Kidney tubule cell (primary cell): ENCODE results near the gene LRRC47.
A peak's percentile ranks its signal among the peaks of the same experiment; 100 is the strongest.

Source experiments
- DNase-seq: peaks from one replicate; pipeline ENCODE4 v3.0.0-alpha.2; 2018; ENCODE audit warnings: low spot score

The LRRC47 gene

DNA sequence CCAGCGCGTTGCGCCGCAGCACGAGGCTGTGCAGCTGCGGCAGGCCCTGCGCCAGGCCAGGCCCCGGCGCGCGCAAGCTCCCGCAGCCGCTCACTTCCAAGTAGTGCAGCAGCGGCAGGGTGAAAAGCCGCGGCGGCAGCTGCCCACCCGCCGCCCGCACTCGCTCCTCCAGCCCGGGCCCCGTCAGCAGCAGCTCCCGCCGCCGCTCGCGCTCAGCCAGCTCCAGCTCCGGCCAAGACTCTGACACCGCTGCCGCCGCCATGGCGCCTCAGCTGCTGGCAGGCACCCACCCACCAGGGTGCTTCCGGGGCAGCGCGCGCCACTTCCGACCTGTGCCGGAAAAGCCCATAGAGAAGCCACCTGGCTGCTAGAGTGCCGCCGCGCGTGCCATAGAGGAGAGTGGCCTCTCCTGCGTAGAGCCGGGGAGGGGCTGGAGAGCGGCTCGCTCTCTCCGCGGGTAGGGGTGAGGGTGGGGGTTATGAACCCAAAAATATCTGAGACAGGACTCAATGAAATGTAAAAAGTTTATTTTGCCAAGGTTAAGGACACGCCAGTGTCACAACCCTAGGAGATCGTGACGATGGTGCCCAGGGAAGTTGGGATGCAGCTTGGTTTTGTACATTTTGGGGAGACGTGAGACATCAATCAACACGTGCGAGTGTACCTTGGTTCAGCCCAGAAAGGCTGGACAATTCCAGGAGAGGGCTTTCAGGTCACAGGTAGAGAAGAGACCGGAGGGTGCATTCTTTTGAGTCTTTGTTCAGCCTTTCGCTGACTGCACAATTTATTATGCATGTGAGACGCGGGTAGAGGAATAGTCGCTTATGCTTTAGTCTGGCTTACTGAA is at the start of gene LRRC47:
Gene LRRC47, minus strand, starts transcription at position 284 of the 847 bp plus-strand sequence. Its CDS starts 22 bp downstream, at position 262.
- peak; percentile 93 for DNase-seq

DNA sequence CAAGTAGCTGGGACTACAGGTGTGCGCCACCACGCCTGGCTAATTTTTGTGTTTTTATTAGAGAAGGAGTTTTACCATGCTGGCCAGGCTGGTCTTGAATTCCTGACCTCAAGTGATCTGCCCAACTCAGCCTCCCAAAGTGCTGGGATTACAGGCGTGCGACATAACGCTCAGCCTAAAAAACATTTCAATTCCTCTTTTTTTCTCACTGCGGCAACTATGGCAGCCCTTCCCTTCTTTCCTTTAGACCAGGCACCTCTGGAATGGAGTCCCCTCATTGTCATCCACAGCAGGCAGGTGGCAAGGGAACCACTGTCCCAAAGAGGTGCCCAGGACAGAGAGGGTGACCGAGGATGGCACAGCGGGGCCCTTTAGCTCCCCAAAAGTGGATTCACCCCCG is 46.6 kb upstream of the LRRC47 start:
- no peak for DNase-seq

DNA sequence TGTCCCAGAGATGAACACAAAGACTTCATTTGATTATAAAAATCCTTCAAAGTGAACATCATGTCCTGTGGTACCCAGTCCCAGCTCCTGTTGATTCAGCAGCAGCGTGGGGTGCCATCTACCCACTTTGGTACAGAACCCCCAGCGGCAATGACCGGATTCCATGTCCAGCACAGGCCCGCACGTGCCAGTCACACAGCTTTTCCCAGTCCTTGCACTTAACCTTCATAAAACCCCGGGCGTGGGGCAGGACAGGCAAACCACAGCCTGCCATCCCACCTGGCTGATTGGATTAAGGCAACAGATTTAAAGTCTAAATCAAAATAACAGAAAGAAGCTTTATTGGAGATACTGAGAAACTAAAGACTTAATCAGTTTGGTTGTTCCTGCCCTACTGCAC is 45.2 kb upstream of the LRRC47 start:
- no peak for DNase-seq

DNA sequence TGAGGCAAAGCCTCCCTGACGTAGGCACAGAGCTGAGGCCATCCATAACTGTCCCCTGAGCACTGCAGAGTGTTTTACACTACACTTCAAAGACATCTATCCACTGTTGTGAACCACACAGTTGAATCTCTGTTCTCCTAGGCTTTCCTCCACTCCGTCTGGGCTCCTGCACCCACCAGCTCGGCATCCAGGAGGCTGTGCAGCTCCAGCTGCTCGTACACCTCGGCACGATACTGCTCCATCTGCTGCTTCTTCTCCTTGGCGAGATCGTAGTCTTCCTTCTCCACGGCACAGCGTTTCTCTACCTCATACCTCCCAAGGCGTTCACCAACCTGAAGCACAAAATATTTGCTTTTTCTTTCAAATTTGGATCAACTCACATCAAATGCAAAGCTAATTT is 42.5 kb upstream of the LRRC47 start:
- DNase-seq, result no peak

DNA sequence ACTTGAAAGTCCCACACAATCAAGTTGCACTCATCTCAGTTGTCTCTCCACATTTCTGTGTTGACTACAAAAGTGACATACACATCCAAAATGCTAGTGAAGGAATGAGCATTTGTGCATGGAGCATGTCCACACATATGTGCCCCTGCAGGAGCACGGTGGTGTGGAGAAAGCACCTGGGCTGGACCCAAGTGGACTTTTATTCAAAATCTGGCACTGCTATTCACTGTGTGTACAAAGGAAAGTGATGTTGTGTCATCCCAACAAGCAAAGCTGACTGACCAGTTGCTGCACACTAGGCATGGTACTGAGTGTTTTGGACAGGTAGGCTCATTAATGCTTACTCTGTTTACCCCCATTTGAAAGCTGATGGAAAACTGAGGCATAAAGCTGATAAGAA is 41.4 kb upstream of the LRRC47 start:
- no peak for DNase-seq

DNA sequence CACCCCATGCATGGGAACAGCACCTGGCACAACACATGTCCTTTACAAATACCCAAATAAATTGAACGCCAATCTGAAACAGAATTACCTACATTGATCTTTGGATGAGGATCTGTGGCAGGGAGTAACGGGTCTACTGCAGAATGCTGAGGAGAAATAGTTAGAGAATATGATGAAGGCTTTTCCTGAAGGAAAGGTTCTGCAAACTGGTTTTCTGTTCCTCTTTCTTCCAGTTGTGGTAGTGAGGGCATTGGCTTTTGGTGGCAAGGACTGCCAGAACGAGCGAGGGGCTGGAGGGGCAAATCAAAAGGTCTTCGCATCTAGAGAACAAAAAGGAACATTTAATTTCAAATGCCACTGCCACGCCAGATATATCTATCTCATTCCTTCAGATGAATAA is 40.9 kb upstream of the LRRC47 start:
- no peak for DNase-seq

DNA sequence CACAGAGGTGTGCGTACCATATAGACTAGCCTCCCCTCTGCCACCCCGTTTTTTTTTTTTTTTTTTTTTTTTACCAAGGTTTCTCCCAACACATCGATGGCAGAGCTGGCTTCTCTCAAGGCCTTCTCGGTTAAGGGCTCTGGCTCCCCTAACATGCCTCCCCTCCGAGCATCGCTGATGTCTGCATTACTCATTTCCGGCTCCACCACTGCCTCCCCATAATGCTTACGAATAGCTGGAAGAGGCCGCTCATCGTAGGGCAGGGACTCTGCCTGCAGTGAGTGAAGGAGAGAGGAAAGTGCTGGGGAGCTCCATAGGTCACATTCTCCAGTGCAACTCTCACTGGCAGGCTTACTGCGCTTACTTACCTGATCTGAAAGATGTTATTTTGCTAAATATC is 40.1 kb upstream of the LRRC47 start:
- DNase-seq, result no peak

DNA sequence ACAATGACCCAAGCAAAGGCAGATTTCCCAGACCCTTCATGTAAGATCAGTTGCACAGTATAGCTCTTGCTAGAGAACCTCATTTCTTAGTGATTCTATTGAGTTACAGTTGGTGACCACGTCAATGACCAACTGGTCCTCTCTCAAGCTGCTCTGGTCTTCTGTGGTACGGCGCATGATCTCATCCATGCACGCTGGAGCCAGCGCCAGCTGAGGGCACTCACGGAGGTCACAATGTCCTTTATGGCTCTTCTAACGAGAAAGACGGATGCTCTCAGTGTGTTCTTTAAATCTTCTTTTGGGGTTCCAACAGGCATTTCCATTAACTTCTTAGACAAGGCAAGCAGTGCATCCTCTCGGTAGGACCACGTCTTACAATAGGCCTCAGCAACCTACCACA is 38.4 kb upstream of the LRRC47 start:
- DNase-seq, result no peak

DNA sequence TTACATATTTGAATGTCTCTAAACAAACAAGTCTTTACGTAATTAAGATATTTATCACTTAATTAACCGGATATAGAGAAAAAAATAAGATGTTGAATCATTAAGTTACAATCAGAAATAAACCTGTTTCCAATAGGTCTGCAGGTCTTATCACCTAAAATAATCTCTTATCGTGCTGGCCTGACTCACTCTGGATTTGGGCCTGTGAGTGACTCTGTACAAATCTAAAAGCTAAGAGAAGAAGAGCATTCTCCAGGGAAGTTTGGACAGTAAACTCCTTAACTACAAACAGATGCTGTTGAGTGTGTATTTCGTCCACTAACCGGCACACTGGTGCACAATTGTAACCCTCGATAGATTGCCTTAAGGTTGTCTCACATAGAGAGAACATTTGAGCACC is 35.4 kb upstream of the LRRC47 start:
- DNase-seq, result no peak

DNA sequence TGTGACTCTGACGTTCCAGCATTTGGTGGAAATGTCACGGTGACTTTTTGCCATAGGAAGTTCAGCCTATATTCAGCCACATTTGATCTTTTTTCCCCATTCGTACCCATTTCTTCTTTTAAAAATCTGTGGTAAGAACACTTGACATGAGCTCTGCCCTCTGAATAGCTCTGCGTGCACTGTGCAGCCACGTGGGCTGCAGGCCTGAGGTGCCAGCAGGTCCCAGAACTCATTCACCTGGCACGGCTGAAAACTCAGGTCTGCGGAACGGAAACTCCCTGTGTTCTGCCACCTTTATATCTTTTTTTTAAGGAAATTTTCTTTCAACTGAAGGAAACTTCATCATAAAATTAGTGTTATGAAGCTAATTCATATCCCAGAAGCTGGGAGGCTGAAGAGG is 32.1 kb upstream of the LRRC47 start:
- peak; percentile 56 for DNase-seq

DNA sequence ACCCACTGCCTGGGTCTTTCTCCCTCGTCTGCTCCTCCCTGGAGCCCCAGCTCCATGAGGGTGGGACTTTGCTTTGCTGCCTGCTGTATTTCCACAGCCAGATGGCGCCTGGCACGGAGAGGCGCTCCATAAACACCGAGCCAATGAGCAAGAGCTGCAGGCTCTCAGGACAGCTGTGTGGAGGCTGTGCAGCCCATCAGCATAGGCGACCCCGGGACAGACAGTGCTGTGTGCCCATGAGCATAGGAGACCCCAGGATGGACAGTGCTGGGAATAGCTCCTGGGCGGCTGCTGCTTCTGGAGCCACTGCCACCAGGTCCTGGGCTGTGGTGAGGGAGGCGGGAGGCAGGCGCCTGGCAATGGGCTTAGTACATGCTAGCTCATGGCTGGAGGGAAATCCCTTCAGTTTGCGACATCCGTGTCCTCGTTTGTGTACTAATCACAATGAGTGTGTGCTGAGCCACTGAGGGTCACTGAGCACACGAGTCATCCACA is 31.6 kb upstream of the LRRC47 start:
- peak; percentile 48 for DNase-seq

DNA sequence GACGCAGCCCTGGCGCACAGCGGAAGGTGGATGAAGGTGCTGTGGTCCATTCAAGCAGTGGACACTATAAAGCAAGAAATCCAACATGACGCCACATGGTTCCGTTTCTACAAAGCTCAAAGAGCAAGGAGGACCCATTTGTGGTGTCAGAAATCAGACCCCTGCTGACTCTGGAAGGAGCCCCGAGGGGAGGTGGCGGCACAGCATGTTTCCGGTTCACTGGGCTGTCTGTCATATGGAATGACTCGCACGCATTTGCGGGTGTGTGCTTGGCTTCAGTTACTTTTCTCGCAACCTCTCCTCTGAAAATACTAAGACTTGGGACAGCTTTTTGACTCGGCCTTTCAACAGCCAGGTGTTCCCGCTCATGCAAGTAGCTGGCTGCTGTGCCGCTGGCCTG is 29.1 kb upstream of the LRRC47 start:
- DNase-seq, result no peak

DNA sequence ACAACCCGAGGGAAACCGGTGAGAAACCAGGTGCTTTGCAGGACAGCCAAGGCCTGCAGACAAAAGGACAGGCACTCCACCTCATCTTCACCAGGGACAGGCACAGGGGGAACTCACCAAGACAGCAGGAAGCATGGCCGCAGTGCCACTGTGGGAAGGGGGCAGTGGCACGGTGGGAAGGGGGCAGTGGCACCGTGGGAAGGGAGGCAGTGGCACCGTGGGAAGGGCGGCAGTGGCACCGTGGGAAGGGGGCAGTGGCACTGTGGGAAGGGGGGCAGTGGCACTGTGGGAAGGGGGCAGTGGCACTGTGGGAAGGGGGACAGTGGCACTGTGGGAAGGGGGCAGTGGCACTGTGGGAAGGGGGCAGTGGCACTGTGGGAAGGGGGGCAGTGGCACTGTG is 28.4 kb upstream of the LRRC47 start:
- no peak for DNase-seq

DNA sequence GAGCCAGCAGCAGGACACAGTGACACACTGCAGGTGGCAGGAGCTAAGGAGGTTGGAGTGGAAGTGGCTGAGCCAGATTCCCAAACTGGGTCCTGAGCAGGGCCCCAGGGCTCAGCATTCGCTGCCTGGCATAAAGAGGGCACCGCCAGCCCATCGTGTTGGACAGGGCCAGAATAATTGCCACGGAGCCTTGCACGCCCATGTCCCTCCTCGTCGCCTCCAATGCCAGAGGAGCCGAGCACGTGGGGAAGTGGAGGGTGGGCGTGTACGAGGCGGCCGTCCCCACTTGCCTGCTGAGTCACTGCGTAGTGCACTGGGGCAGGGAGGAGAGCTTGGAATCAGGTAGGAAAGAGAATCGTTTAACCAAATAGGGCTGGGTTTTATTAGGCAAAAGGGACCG is 26.1 kb upstream of the LRRC47 start:
- DNase-seq, result no peak

DNA sequence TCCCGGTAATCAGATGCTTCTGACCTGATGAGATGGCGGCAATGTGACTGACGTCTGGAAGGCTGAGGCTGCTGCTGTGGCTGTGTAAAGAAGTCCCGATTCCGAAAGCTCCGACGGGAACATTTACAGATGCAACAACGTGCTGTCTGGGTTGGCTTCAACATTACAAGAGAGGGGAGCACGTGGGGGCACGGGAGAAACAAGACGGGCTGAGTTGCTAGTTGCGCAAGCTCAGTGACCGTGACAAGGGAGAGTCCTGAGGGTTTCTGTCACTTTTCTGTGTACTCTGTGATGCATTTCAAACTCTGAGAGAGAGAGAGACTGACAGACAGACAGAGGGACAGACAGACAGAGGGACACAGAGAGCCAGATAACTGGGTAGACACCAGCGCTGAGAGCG is 25.6 kb upstream of the LRRC47 start:
- no peak for DNase-seq

DNA sequence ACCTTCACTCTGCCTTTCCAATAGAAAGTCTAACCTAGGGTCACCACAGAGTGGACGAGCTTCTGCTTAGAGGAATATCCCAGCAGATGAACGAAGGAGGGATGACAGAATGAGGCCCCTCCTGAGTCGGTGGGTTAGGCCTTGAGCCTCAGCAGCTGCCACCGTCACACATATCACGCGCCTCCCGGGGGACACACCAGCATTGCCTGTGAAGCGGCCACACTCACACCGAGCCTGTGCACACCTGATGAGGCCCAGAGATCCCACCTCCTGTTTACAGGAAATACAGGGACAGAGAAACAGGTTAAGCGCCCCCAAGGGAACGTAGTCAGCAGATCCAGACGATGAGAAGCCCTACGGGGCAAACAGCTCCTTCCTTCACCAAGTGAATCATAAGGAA is 25.1 kb upstream of the LRRC47 start:
- no peak for DNase-seq

DNA sequence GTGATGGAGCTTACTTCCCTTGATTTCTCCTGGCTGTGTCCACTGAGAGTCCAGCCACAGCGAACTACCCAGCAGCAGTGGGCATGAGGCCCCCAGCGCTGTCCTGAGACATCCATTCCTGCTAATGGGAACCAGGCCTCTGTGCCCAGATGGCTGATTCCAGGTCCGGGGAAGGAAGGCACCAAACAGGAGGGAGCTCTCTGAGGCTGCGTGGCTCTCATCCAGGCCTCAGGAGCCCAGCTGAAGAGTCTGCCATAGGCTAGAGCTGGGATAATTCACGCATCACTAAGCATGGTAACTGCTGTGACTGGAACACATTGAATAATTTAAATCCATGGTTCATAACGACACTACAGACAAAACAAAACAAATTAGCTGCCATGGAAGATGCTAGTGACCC is 24.7 kb upstream of the LRRC47 start:
- DNase-seq, result peak; percentile 69

DNA sequence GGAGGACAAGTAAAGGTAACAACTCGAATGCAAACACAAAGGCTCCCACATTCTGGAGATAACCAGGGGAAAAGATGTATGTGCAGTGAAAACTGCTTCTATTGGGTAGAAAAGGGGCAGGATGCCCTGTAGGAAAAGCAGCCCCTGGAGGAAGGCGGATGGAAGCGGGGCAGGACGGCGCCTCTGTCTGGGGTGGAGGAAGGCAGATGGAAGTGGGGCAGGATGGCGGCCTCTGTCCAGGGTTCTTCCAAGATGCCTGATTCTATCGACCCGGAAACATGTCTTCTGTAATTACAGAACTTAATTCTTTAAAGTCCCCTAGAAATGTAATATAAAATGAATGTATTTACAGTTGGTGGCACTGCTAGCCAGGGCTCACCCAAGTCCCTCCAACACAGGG is 24.0 kb upstream of the LRRC47 start:
- no peak for DNase-seq

DNA sequence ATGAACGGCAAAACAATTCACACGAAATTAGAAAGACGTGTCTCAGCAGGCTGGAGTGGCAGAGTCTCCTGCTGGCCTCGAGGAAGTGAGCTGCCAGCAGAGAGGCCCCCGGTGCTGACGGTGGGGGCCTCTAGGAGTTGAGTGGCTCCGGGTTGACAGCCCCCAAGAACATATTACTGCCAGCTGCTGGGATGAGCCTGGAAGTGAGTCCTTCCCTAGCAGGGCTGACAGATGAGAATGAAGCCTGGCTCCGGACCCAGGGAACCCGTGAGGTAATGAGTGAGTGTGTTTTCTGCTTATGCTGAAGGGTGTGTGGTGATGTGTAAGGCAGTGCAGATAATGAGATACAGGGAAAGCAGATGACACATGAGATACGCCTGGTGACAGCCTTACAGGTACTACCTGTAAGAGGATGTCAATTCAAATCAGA is 23.5 kb upstream of the LRRC47 start:
- no peak for DNase-seq

DNA sequence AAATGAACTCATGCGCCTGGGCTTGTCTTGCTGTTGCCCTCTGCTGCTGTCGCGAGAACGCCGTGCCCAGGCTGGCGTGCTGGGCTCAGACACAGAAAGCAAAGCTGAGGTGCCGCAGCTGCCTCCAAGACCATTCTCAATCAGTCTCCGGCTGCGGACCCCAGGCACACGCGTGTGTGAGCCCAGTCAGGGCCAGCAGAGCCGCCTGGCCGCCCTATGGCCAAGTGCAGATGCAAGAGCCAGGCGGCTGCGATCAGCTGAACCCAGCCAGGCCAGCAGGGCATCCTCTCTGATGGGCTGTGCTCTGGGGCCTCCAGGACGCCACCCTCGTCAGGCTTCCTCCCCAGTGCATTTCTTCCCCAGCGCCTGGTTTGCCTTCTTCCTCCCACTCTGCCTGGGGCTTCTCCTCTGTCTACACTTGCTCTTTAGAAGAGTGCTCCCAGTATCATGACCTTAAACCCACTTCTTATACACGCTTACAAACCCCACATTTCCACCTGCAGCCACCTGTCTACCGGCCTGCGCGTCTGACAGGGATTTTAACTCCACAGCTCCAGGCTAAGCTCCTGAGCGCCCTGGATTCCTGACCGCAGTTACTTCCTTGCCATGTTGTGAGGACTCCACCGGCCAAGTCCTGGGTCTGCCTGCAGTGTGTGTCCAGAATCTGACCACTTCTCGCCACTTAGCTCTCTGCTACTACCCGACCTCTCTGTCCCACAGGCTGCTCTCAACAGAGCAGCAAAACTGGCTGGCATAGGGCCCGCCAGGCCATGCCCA is 21.7 kb upstream of the LRRC47 start:
- DNase-seq, result no peak

DNA sequence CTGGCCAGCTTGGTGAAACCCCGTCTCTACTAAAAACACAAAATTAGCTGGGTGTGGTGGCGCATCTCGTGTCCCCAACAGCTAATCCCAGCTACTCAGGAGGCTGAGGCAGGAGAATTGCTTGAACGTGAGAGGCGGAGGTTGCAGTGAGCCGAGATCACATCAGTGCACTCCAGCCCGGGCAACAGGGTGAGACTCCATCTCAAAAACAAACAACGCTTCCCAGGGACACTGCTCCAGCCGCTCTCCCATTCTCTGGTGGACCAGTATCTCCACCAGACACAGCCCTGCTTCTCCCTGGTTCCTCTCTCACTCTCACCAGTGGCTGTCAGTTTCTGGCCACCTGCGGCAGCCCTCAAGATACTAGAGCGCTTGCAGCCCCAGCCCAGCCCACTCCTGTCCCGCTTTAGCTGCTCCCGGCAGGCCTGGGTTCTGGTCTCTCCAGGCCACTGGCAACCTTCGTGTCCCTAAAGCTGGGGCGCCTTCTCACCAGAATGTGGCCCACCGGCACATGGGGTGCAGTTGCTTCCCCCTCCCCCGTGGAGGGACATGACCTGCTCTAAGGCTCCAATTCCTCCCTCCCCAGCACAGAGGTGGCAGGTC is 20.9 kb upstream of the LRRC47 start:
- no peak for DNase-seq

DNA sequence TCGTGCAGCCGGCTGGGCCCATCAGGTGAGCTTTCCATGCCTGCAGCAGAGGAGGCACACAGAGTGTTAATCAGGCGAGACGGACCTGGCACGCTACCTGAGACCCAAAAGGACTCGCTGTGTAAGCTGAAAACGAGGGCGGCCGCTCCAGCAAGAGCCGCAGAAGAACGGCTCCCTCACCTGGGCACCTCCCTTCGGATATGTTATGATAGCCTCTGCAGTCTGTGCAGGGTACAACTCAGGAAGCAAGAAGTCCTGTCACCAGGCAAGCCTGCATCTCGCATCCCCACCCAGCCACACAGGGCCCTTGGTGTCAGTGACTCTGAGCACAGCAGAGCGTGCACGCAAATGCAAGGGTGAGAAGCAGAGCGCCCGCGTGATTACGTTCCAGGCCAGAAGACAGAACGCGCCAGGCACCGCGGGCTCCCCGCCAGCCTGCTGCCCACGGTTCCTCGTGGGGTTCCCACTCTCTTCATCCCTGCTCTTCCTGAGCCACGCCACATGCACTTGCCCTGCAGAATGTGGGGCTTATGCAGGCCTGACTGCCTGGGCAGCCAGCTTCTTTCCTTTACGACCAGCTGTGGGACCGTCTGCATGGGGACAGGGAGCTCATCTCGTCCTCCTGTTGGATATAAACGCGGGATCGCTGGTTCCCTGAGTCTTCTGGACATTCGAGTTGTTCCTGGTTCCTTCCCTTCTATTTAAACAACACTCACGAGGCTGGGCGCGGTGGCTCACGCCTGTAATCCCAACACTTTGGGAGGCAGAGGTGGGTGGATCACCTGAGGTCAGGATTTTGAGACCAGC is 20.2 kb upstream of the LRRC47 start:
- no peak for DNase-seq
